Measurements from ENCODE around the gene ZSWIM9. TPM values are rescaled to one million over a fixed set of nuclear protein-coding genes. Genes with fewer than 3 reads are reported as not detected.

Gene ZSWIM9
- total RNA-seq, 1 donor from 2014 or later = 2.8 TPM

GRCh38 chr19:48133094-48133493 is 37.4 kb upstream of the ZSWIM9 start:
- no peak for TF ChIP-seq CTCF (conservative IDR thresholded peaks at IDR 0.05; ENCODE audit: low read depth, low read length)
- DNase-seq (ENCODE audit: low read depth) = no peak
- no peak overlapping the region for H3K4me3 ChIP-seq (ENCODE audit: low read depth, low read length)

- DNase-seq (ENCODE audit: low read depth) = no peak
- H3K4me3 ChIP-seq (ENCODE audit: low read depth, low read length) = no peak overlapping the region
- TF ChIP-seq CTCF (conservative IDR thresholded peaks at IDR 0.05; ENCODE audit: low read depth, low read length) = no peak
Measured at GRCh38 chr19:48135411-48135810, 35.1 kb upstream of the ZSWIM9 start.

DNA sequence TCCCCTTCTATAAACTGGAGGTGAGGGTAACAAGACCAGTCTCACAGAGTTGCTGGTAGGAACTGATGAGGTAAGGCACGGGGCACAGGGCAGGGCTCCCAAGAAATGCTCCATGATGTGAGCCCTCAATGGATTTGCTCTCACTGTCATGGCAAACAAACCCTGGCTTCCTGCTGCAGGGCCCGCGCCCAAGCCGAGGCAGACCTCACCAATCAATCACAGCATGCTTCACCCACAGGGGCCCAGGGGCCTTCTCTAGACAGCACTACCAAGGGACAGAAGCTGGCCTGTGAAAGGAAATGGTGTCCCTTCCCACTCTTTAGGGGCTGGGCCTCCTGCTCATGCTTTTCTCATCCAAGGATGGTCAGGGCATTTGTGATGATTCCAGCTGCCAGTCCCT is 33.9 kb upstream of the ZSWIM9 start:
- DNase-seq (ENCODE audit: low read depth) = no peak
- no peak for TF ChIP-seq CTCF (conservative IDR thresholded peaks at IDR 0.05; ENCODE audit: low read depth, low read length)
- H3K4me3 ChIP-seq (ENCODE audit: low read depth, low read length) = no peak overlapping the region

DNA sequence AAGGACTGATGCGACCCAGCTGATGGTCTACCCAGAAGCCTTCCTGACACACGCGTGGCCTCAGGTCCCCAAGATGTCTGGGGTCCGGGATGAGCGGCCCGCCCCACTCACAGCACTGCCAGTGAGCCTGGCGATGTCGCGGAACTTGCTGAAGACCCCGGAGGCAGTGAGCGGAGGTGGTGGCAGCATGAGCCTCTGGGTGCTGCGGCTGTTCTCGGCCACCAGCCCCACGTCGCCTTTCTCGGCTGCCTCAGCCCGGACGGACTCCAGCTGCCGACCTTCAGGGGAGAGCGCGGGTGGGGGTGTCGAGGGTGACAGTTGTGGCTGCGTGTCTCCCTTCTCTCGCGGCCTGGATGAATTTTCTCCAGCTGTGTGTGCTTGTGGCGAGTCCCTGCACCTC is 33.1 kb upstream of the ZSWIM9 start:
- no peak for DNase-seq (ENCODE audit: low read depth)
- no peak overlapping the region for H3K4me3 ChIP-seq (ENCODE audit: low read depth, low read length)
- TF ChIP-seq CTCF (conservative IDR thresholded peaks at IDR 0.05; ENCODE audit: low read depth, low read length) = no peak

GRCh38 chr19:48139053-48139452 is 31.4 kb upstream of the ZSWIM9 start:
- DNase-seq (ENCODE audit: low read depth) = no peak
- TF ChIP-seq CTCF (conservative IDR thresholded peaks at IDR 0.05; ENCODE audit: low read depth, low read length) = no peak
- no peak overlapping the region for H3K4me3 ChIP-seq (ENCODE audit: low read depth, low read length)

DNA sequence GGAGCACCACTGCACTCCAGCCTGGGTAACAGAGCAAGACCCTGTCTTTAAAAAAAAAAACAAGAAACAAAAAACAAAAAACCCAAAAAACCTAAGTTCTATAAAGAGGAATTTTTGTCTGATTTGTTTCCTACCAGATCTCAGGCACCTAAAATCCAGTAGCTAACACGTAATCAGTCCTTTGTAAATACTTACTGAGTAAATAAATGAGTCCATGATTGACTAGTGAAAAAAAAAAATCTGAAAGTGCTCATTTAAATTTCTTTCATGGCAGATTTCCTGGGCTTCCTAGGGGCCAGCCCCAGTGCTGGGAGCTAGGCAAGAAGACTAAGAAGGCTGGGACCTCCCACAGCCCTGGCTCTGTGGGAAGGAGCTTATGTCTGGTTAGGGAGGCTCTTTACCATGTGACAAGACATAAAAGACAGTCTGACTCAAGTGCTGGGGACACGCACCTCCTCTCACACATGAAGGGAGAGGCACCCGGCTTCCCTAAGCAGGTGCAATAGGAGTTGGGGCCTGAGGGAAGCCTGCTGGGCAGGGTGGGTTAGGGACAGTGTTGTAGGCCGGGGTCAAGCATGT is 22.8 kb upstream of the ZSWIM9 start:
- no peak for DNase-seq (ENCODE audit: low read depth)
- H3K4me3 ChIP-seq (ENCODE audit: low read depth, low read length) = no peak overlapping the region
- TF ChIP-seq CTCF (conservative IDR thresholded peaks at IDR 0.05; ENCODE audit: low read depth, low read length) = no peak

DNA sequence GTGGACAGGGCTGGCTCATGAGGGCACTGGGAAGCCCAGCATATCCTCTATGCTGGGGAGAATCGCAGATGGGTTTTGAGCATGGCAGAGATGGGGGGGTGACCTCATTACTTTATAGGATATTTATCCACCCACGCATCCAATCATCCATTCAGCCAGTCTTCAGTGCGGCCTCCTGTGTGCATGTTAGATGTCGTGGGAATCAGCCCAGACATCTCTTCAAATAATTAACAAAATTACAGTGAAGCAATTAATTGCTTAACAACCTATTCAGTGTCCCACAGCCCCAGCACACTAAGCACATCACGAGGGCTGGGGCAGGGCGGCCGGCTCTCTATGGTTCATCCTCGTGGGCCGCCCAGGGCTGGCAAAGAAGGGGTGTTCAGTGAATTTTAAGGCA is 21.9 kb upstream of the ZSWIM9 start:
- no peak overlapping the region for H3K4me3 ChIP-seq (ENCODE audit: low read depth, low read length)
- no peak for TF ChIP-seq CTCF (conservative IDR thresholded peaks at IDR 0.05; ENCODE audit: low read depth, low read length)
- DNase-seq (ENCODE audit: low read depth) = no peak

Data from epithelial cell of proximal tubule (primary cell).